HCT116 (cell line): ENCODE data around the gene GPR31. TPM values are rescaled to one million over a fixed set of nuclear protein-coding genes. Genes with fewer than 3 reads are reported as not detected.

Source experiments
- ATAC-seq: fragments of 200-7000 bp; cut with Tn5 transposase; 2 replicates; pipeline ENCODE4 v1.9.1; 2020; ENCODE audit warnings: mild to moderate bottlenecking, moderate library complexity
- BruUV-seq: library from RNA; stranded (reverse); fragments of 400-500 nt; replicated peaks from 2 replicates; lab custom pipeline; 2021; lab: Mats Ljungman, UMichigan
- CTCF ChIA-PET: fragments of 300-600 bp; sonication (Branson Sonifier 250); formaldehyde crosslinking; loops from one replicate; lab custom pipeline; 2021; ENCODE audit warnings: antibody characterized with exemption; lab: Charles Lee
- POLR2A ChIA-PET: fragments of 300-600, 350-600 bp; sonication (Branson Sonifier 250); formaldehyde crosslinking; loops from one replicate; lab custom pipeline; 2021; ENCODE audit warnings: antibody characterized with exemption; lab: Charles Lee
- RAD21 ChIA-PET, 2 experiments: fragments of 300-600 bp; sonication (Branson Sonifier 250); formaldehyde crosslinking; loops; one replicate each; lab custom pipeline; 2023; ENCODE audit warnings: low total read pairs in 2 of 2; ENCODE audit not compliant: uncharacterized antibody in 2 of 2, unreplicated experiment in 2 of 2, low non-redundant PET in 1 of 2; lab: Charles Lee
- DNase-seq: peaks from one replicate; pipeline ENCODE4 v3.0.0-alpha.2; 2010; ENCODE audit warnings: low read depth, low spot score
- H2AFZ ChIP-seq: fragments of 200-600 bp; shearing (Covaris generic), sonication (generic); 2 replicates; pipeline ENCODE4 v1.6.1; 2017; ENCODE audit warnings: low read depth, mixed run types, mixed read lengths, antibody characterized with exemption, low read length; ENCODE audit not compliant: poor library complexity, severe bottlenecking
- H3K27ac ChIP-seq: 2 replicates; pipeline ENCODE4 v1.5.1; 2012; ENCODE audit warnings: low read depth, low read length
- H3K27me3 ChIP-seq: fragments of 200-600 bp; sonication (generic); 2 replicates; pipeline ENCODE4 v1.6.1; 2016; ENCODE audit warnings: mixed run types, low read length, mixed read lengths; ENCODE audit not compliant: insufficient read depth
- H3K36me3 ChIP-seq, 2 experiments: fragments of 200-500 bp in 1 of 2; fragments of 200-600 bp in 1 of 2; sonication (Bioruptor generic) in 1 of 2; sonication (generic) in 1 of 2; 2 replicates each; pipeline versions ENCODE4 v1.5.1 to v1.6.1; 2014 to 2016; ENCODE audit warnings: low read length in 2 of 2, inconsistent platforms in 1 of 2, mixed read lengths in 1 of 2, mixed run types in 1 of 2; ENCODE audit not compliant: insufficient read depth in 2 of 2, control insufficient read depth in 1 of 2
- H3K4me1 ChIP-seq, 2 experiments: fragments of 200-600 bp in 1 of 2; sonication (generic) in 1 of 2; 2 replicates each; pipeline versions ENCODE4 v1.5.1 to v1.6.1; 2012 to 2017; ENCODE audit warnings: low read length in 2 of 2, inconsistent platforms in 1 of 2, mild to moderate bottlenecking in 1 of 2, mixed read lengths in 1 of 2, mixed run types in 1 of 2, moderate library complexity in 1 of 2; ENCODE audit not compliant: insufficient read depth in 2 of 2, control insufficient read depth in 1 of 2
- H3K4me2 ChIP-seq: fragments of 200-600 bp; sonication (generic); 2 replicates; pipeline ENCODE4 v1.6.1; 2017; ENCODE audit warnings: mixed run types, low read length, mixed read lengths
- H3K4me3 ChIP-seq, 2 experiments: fragments of 200-600 bp in 1 of 2; sonication (generic) in 1 of 2; replicated peaks in 1 of 2; 2 replicates each; pipeline ENCODE4 v1.5.1; 2011 to 2016; ENCODE audit warnings: low read length in 2 of 2, control low read depth in 1 of 2, low read depth in 1 of 2, mild to moderate bottlenecking in 1 of 2, mixed read lengths in 1 of 2, mixed run types in 1 of 2
- H3K79me2 ChIP-seq: fragments of 200-600 bp; sonication (generic); 2 replicates; pipeline ENCODE4 v1.6.1; 2017; ENCODE audit warnings: mild to moderate bottlenecking, mixed run types, low read length, moderate library complexity, mixed read lengths; ENCODE audit not compliant: insufficient read depth
- H3K9ac ChIP-seq: fragments of 200-600 bp; sonication (generic); 2 replicates; pipeline ENCODE4 v1.6.1; 2016; ENCODE audit warnings: low read length, mixed read lengths
- H3K9me2 ChIP-seq: fragments of 200-600 bp; sonication (generic), shearing (Covaris generic); 2 replicates; pipeline ENCODE4 v1.6.1; 2017; ENCODE audit warnings: mixed run types, mild to moderate bottlenecking, moderate library complexity; ENCODE audit not compliant: insufficient read depth
- H3K9me3 ChIP-seq, 2 experiments: fragments of 200-500 bp in 1 of 2; fragments of 200-600 bp in 1 of 2; sonication (Bioruptor generic) in 1 of 2; sonication (generic) in 1 of 2; 2 replicates each; pipeline ENCODE4 v1.6.1; 2014 to 2017; ENCODE audit warnings: low read length in 2 of 2, mixed read lengths in 2 of 2, inconsistent platforms in 1 of 2, low read depth in 1 of 2, mild to moderate bottlenecking in 1 of 2, mixed run types in 1 of 2, moderate library complexity in 1 of 2; ENCODE audit not compliant: control insufficient read depth in 1 of 2, insufficient read depth in 1 of 2
- H4K20me1 ChIP-seq: fragments of 200-600 bp; sonication (generic), shearing (Covaris generic); 2 replicates; pipeline ENCODE4 v1.6.1; 2017; ENCODE audit warnings: mixed run types, mild to moderate bottlenecking, moderate library complexity; ENCODE audit not compliant: insufficient read depth
- ATF3 ChIP-seq: IDR thresholded peaks from 2 replicates; pipeline ENCODE4 v1.6.1; 2012
- CEBPB ChIP-seq: IDR thresholded peaks from 2 replicates; pipeline ENCODE4 v1.6.1; 2012; ENCODE audit warnings: low read depth
- CTCF ChIP-seq, 3 experiments: fragments of 200-600 bp in 1 of 3; sonication (generic) in 1 of 3; IDR thresholded peaks in 2 of 3; conservative IDR thresholded peaks in 1 of 3; 2 replicates each; pipeline ENCODE4 v1.5.1; 2012 to 2017; ENCODE audit warnings: low read depth in 2 of 3, low read length in 2 of 3, antibody characterized with exemption in 1 of 3, borderline replicate concordance in 1 of 3, control low read depth in 1 of 3, mild to moderate bottlenecking in 1 of 3, mixed read lengths in 1 of 3, mixed run types in 1 of 3, moderate library complexity in 1 of 3; ENCODE audit not compliant: insufficient read depth in 1 of 3
- EZH2 ChIP-seq: fragments of 200-600 bp; sonication (generic); IDR thresholded peaks from 2 replicates; pipeline ENCODE4 v1.6.1; 2017; ENCODE audit warnings: antibody characterized with exemption, mixed run types
- FOSL1 ChIP-seq: IDR thresholded peaks from 2 replicates; pipeline ENCODE4 v1.6.1; 2012; ENCODE audit warnings: low read depth
- JUND ChIP-seq: IDR thresholded peaks from 2 replicates; pipeline ENCODE4 v1.6.1; 2012
- POLR2AphosphoS5 ChIP-seq: IDR thresholded peaks from 2 replicates; pipeline ENCODE4 v1.6.1; 2011; ENCODE audit warnings: mild to moderate bottlenecking, low read depth, low read length, moderate library complexity
- RAD21 ChIP-seq: IDR thresholded peaks from 2 replicates; pipeline ENCODE4 v1.6.1; 2012; ENCODE audit warnings: low read depth, mild to moderate bottlenecking
- SIN3A ChIP-seq: IDR thresholded peaks from 2 replicates; pipeline ENCODE4 v1.6.1; 2012; ENCODE audit warnings: low read depth
- SRF ChIP-seq: IDR thresholded peaks from 2 replicates; pipeline ENCODE4 v1.6.1; 2012; ENCODE audit warnings: low read depth
- YY1 ChIP-seq: IDR thresholded peaks from 2 replicates; pipeline ENCODE4 v1.6.1; 2011; ENCODE audit warnings: low read length, low read depth, moderate library complexity, mild to moderate bottlenecking; ENCODE audit not compliant: insufficient replicate concordance; ENCODE audit errors: extremely low read depth
- ZBTB33 ChIP-seq: IDR thresholded peaks from 2 replicates; pipeline ENCODE4 v1.6.1; 2011; ENCODE audit warnings: mild to moderate bottlenecking, low read length, moderate library complexity; ENCODE audit not compliant: insufficient replicate concordance; ENCODE audit errors: extremely low read depth
- ZFX ChIP-seq: fragments of 450-650 bp; IDR thresholded peaks from 2 replicates; pipeline ENCODE4 v1.6.1; 2017
- ZNF274 ChIP-seq: fragments of 200-500 bp; sonication (Bioruptor generic); IDR thresholded peaks from 2 replicates; pipeline ENCODE4 v1.6.1; 2014; ENCODE audit warnings: mild to moderate bottlenecking, low read depth, low read length, inconsistent platforms
- intact Hi-C: fragments of 100-400 bp; cut with micrococcal nuclease; formaldehyde crosslinking; loops from 2 replicates; pipeline ENCODE4 v1.10.0; 2022
- total RNA-seq: library from RNA; stranded (reverse); gene quantifications from one replicate; pipeline ENCODE4 v1.2.1, GENCODE V29; 2021; ENCODE audit not compliant: unreplicated experiment

Gene GPR31
- total RNA-seq, 1 experiment from 2014 or later: not detected

GRCh38 chr6:167137881-167138280 lies 19.9 kb downstream of the GPR31 start:
- Histone ChIP-seq H3K27me3 (peaks cover 9% of the 10 kb centered on the region; the same call in 1 of the 2 replicates), H3K9ac (no peak overlapping the region), H3K27ac (no peak overlapping the region), H4K20me1 (no peaks in the 10 kb centered on the region), H3K4me1 (no peaks in the 10 kb centered on the region), H3K4me2 (no peak overlapping the region), H2AFZ (no peak overlapping the region), H3K9me2 (no peaks in the 10 kb centered on the region), H3K79me2 (no peaks in the 10 kb centered on the region), H3K9me3 (no peaks in the 10 kb centered on the region), H3K4me3 (no peak overlapping the region), H3K36me3 (no peaks in the 10 kb centered on the region)
- DNase-seq (no peak), ATAC-seq (no peak)
- intact Hi-C loops: no loop called here
- ChIA-PET RAD21 (no interaction called here), CTCF (interaction anchor here (1.4 to 1.7 kb wide), 2 partner anchors 139 to 363 kb away, joined by 5 to 6 read pairs; partner anchors contain the start of gene CEP43), POLR2A (no interaction called here)
- BruUV-seq: no TSS peak
- TF ChIP-seq ATF3 (no peak), CEBPB (no peak), JUND (no peak)

GRCh38 chr6:167137081-167137480 lies 20.7 kb downstream of the GPR31 start:
- H3K79me2 ChIP-seq: no peaks in the 10 kb centered on the region
- H3K36me3 ChIP-seq: no peaks in the 10 kb centered on the region
- H3K4me3 ChIP-seq: no peak overlapping the region
- H3K9ac ChIP-seq: no peak overlapping the region
- peaks cover 9% of the 10 kb centered on the region; the same call in 1 of the 2 replicates for H3K27me3 ChIP-seq
- no peak overlapping the region for H3K4me2 ChIP-seq
- no peaks in the 10 kb centered on the region for H4K20me1 ChIP-seq
- no TSS peak for BruUV-seq
- TF ChIP-seq CEBPB (no peak), YY1 (no peak), FOSL1 (no peak), CTCF (IDR thresholded peaks at IDR 0.05 in 2 of 3, conservative IDR thresholded peaks at IDR 0.05 in 1 of 3; ENCODE audit: borderline replicate concordance in 1 of 3, insufficient read depth in 1 of 3, low read depth in 2 of 3, low read length in 2 of 3) (no peak), SRF (no peak), POLR2AphosphoS5 (no peak), EZH2 (no peak), ZFX (no peak), ATF3 (no peak), RAD21 (no peak), ZBTB33 (no peak), SIN3A (no peak), ZNF274 (no peak)
- intact Hi-C loops: no loop called here
- ATAC-seq: no peak
- H3K9me2 ChIP-seq: no peaks in the 10 kb centered on the region
- no peaks in the 10 kb centered on the region for H3K9me3 ChIP-seq
- ChIA-PET POLR2A (no interaction called here), CTCF (no interaction called here), RAD21 (no interaction called here)
- DNase-seq: no peak
- no peaks in the 10 kb centered on the region for H3K4me1 ChIP-seq
- H3K27ac ChIP-seq: no peak overlapping the region
- no peak overlapping the region for H2AFZ ChIP-seq
